Dermis lymphatic vessel endothelial cell (primary cell): Measurements from ENCODE around the gene CALCB. TPM values are rescaled to one million over a fixed set of nuclear protein-coding genes. Genes with fewer than 3 reads are reported as not detected.

Experiments used
- total RNA-seq: library from RNA; depleted of rRNA; stranded (reverse); fragments of >200 nt; gene quantifications from 2 replicates; pipeline ENCODE4 v1.2.1, GENCODE V29; 2014

CALCB gene
- not detected in 2 replicates for total RNA-seq

GRCh38 chr11:15073361-15074205 is at the start of gene CALCB:
CALCB (plus strand) TSS chr11:15073593; CDS start chr11:15074719, 1,126 bp downstream.

GRCh38 chr11:15114501-15115475 is 41.4 kb downstream of the CALCB start, which contains the start of gene INSC:
INSC (plus strand) TSS chr11:15114923; CDS start chr11:15149175, 34,252 bp downstream.

Other genes with a start within 250 kb of the CALCB start
- gene CYP2R1, start 181.4 kb upstream of the CALCB start, total RNA-seq: 8.6 and 9.1 TPM in 2 replicates
- not detected in 2 replicates for gene CALCA, start 101.2 kb upstream of the CALCB start, total RNA-seq
- gene INSC, start 41.3 kb downstream of the CALCB start, total RNA-seq: 0.09 and 0.11 TPM in 2 replicates